OCI-LY3 (cell line): ENCODE data around the gene PDE9A.

Source experiments
- H2AFZ ChIP-seq: fragments of 200-600, 300-600 bp; shearing (Covaris generic); 2 replicates; pipeline ENCODE4 v1.6.0; 2014; ENCODE audit warnings: antibody characterized with exemption, low read depth, low read length
- H3K27ac ChIP-seq: fragments of 200-600, 300-600 bp; sonication (generic); 2 replicates; pipeline ENCODE4 v1.5.1; 2014; ENCODE audit warnings: mild to moderate bottlenecking, low read length, moderate library complexity, mixed read lengths
- H3K27me3 ChIP-seq: fragments of 200-600, 300-600 bp; sonication (generic); 2 replicates; pipeline ENCODE4 v1.6.1; 2014; ENCODE audit warnings: low read depth, low read length, mixed read lengths
- H3K36me3 ChIP-seq: fragments of 200-600, 300-600 bp; sonication (generic); replicated peaks from 2 replicates; pipeline ENCODE3; 2014; ENCODE audit warnings: low read depth, low read length, mixed read lengths
- H3K4me1 ChIP-seq: fragments of 300-600, 200-600 bp; sonication (generic); 2 replicates; pipeline ENCODE4 v1.6.1; 2014; ENCODE audit warnings: low read length, mixed read lengths
- H3K4me2 ChIP-seq: fragments of 200-600, 300-600 bp; sonication (generic); 2 replicates; pipeline ENCODE4 v1.6.1; 2014; ENCODE audit warnings: low read length, mixed read lengths
- H3K4me3 ChIP-seq: fragments of 300-600, 200-600 bp; sonication (generic); 2 replicates; pipeline ENCODE4 v1.5.1; 2014; ENCODE audit warnings: antibody characterized with exemption, mild to moderate bottlenecking, low read length, moderate library complexity
- H3K79me2 ChIP-seq: fragments of 300-600, 200-600 bp; shearing (Covaris generic); 2 replicates; pipeline ENCODE4 v1.6.1; 2014; ENCODE audit warnings: mild to moderate bottlenecking, low read length, mixed read lengths
- H3K9ac ChIP-seq: fragments of 300-600, 200-600 bp; shearing (Covaris generic); 2 replicates; pipeline ENCODE4 v1.6.0; 2014; ENCODE audit warnings: mild to moderate bottlenecking, low read length, moderate library complexity
- H3K9me3 ChIP-seq: fragments of 200-600, 300-600 bp; shearing (Covaris generic); 2 replicates; pipeline ENCODE4 v1.6.1; 2014; ENCODE audit warnings: low read length, mixed read lengths; ENCODE audit not compliant: insufficient read depth
- H4K20me1 ChIP-seq: fragments of 200-600, 300-600 bp; sonication (generic); 2 replicates; pipeline ENCODE4 v1.6.1; 2016; ENCODE audit warnings: low read length, mixed read lengths; ENCODE audit not compliant: insufficient read depth
- CTCF ChIP-seq: fragments of 200-600, 300-600 bp; sonication (generic); IDR thresholded peaks from 2 replicates; pipeline ENCODE4 v1.5.1; 2014; ENCODE audit warnings: antibody characterized with exemption, low read length, low read depth
- EZH2phosphoT487 ChIP-seq: fragments of 200-600 bp; shearing (Covaris generic); IDR thresholded peaks from 2 replicates; pipeline ENCODE4 v1.6.1; 2018; ENCODE audit warnings: antibody characterized with exemption, mixed run types, low read depth

The PDE9A gene

GRCh38 chr21:42642219-42642745 is 11.1 kb upstream of the PDE9A start:
- no peaks in the 10 kb centered on the region for H3K79me2 ChIP-seq
- H4K20me1 ChIP-seq: no peaks in the 10 kb centered on the region
- no peak overlapping the region for H3K4me3 ChIP-seq
- TF ChIP-seq CTCF (no peak), EZH2phosphoT487 (no peak)
- no peak overlapping the region for H2AFZ ChIP-seq
- no peak overlapping the region for H3K9ac ChIP-seq
- H3K27ac ChIP-seq: no peak overlapping the region
- H3K4me2 ChIP-seq: no peak overlapping the region
- H3K36me3 ChIP-seq: no peaks in the 10 kb centered on the region
- no peaks in the 10 kb centered on the region for H3K27me3 ChIP-seq
- H3K4me1 ChIP-seq: no peaks in the 10 kb centered on the region
- H3K9me3 ChIP-seq: no peaks in the 10 kb centered on the region

- Histone ChIP-seq H3K4me2 (no peak overlapping the region), H2AFZ (no peak overlapping the region), H3K27me3 (no peaks in the 10 kb centered on the region)
Observed at GRCh38 chr21:42644223-42645208, 8.9 kb upstream of the PDE9A start.

GRCh38 chr21:42645211-42646075 is 8.0 kb upstream of the PDE9A start:
- no peak overlapping the region for H2AFZ ChIP-seq
- no peaks in the 10 kb centered on the region for H3K27me3 ChIP-seq
- H3K9ac ChIP-seq: no peak overlapping the region
- H3K4me1 ChIP-seq: no peaks in the 10 kb centered on the region
- H3K36me3 ChIP-seq: no peaks in the 10 kb centered on the region
- H3K27ac ChIP-seq: no peak overlapping the region
- no peaks in the 10 kb centered on the region for H3K9me3 ChIP-seq
- no peaks in the 10 kb centered on the region for H4K20me1 ChIP-seq
- no peak overlapping the region for H3K4me3 ChIP-seq
- no peak for TF ChIP-seq CTCF
- TF ChIP-seq EZH2phosphoT487: no peak
- no peaks in the 10 kb centered on the region for H3K79me2 ChIP-seq
- no peak overlapping the region for H3K4me2 ChIP-seq

More at GRCh38 chr21:42644223-42645208, 8.9 kb upstream of the PDE9A start:
- Histone ChIP-seq H3K9ac (no peak overlapping the region), H3K36me3 (no peaks in the 10 kb centered on the region), H3K27ac (no peak overlapping the region), H3K9me3 (no peaks in the 10 kb centered on the region), H3K79me2 (no peaks in the 10 kb centered on the region), H3K4me1 (no peaks in the 10 kb centered on the region), H4K20me1 (no peaks in the 10 kb centered on the region), H3K4me3 (no peak overlapping the region)
- TF ChIP-seq CTCF: no peak
- TF ChIP-seq EZH2phosphoT487: no peak
